GM18951 (cell line): ENCODE results near the gene GLP2R.

Experiments used
- POLR2A ChIP-seq: IDR thresholded peaks from 4 replicates; pipeline ENCODE4 v1.6.1; 2011; ENCODE audit warnings: mild to moderate bottlenecking; ENCODE audit not compliant: insufficient read length, insufficient read depth; ENCODE audit errors: extremely low read depth
- in situ Hi-C: fragments of 300-500 bp; cut with MboI; formaldehyde crosslinking; loops from one replicate; pipeline ENCODE4 v1.12.0; 2022; ENCODE audit warnings: low sequenced_read_pairs, mixed read lengths, inconsistent platforms; ENCODE audit not compliant: unreplicated experiment

Gene GLP2R

DNA sequence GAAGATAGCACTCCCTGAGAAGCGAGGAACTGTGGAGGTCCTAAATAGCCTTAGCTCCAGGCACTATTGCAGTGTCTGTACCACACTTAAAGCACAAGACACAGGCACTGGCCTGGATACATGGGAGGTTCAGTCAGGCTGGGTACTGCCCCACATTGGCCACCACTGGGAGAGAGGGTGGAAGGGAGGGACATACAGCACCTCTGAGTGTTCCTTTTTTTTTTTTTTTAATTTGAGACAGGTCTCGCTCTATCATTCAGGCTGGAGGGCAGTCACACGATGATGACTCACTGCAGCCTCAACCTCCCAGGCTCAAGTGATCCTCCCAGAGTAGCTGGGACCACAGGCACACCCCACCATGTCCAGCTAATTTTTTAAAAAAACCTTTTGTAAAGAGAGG is 5.3 kb upstream of the GLP2R start:
- in situ Hi-C loops = no loop called here
- TF ChIP-seq POLR2A = no peak

GRCh38 chr17:9821921-9822320 is 3.8 kb upstream of the GLP2R start, which contains the start of gene GSG1L2:
GSG1L2 (minus strand) TSS chr17:9822079; CDS start chr17:9822071, 8 bp downstream.
- in situ Hi-C loops = no loop called here
- TF ChIP-seq POLR2A = no peak

GRCh38 chr17:9824094-9824493 is 1.6 kb upstream of the GLP2R start:
- no peak for TF ChIP-seq POLR2A
- in situ Hi-C loops = no loop called here

GRCh38 chr17:9824797-9825338 is 856 bp upstream of the GLP2R start:
- TF ChIP-seq POLR2A = no peak
- in situ Hi-C loops = no loop called here

- in situ Hi-C loops = no loop called here
- no peak for TF ChIP-seq POLR2A
Observed at GRCh38 chr17:9828296-9829295, 2.9 kb downstream of the GLP2R start.

- TF ChIP-seq POLR2A = no peak
- in situ Hi-C loops = no loop called here
Observed at GRCh38 chr17:9829343-9829742, 3.6 kb downstream of the GLP2R start.

- no peak for TF ChIP-seq POLR2A
- in situ Hi-C loops = no loop called here
Observed at GRCh38 chr17:9830711-9831110, 5.0 kb downstream of the GLP2R start.

DNA sequence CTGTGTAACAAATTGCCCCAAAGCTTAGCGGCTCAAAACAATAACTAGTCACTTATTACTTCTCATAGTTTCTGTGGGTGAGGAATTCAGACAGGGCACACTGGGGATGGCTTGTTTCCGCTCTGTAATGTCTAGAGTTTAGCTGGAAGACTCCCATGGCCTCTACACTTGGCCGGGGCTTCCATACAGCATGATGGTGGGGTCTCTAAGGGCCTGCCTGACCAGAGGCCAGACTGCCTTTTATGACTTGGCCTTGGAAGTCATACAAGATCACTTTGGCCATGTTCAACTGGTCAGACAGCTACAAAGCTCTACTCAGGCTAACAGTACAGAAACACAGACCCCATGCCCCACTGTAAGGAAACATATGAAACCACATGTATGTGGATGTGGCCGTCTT is 8.2 kb downstream of the GLP2R start:
- in situ Hi-C loops = no loop called here
- no peak for TF ChIP-seq POLR2A

- in situ Hi-C loops = no loop called here
- no peak for TF ChIP-seq POLR2A
Observed at GRCh38 chr17:9837551-9838471, 12.1 kb downstream of the GLP2R start.

GRCh38 chr17:9839433-9839832 is 13.7 kb downstream of the GLP2R start:
- TF ChIP-seq POLR2A = no peak
- in situ Hi-C loops = no loop called here

DNA sequence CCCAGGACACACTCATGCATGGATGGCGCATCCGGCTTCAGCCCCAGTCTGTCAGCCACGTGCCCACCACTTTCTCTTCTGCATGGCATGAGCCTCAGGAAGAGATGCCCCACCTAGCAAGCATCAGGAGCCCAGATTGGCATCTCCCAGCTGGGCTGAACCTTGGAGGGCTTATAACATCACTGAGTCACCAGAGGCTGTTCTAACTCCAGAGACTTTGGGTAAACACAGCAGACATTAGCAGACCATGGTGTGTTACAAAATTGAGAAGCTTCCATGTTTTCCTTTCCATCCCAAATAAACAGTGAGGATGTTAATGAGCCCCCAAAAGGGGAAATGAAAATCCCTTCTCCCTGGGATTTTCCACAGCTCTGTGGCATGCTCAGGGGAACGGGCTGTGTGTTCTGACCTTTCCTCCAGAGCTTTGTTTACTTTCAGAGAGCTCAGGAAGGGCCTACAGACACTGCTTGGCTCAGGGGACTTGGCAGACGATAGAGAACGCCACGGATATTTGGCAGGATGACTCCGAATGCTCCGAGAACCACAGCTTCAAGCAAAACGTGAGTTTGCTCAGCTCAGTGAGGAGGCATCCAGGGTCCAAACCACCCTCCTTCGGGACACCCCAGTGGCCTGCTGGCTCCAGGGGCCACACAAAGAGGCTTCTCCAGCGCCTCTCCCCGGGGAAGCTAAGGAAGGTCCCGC is 16.5 kb downstream of the GLP2R start:
- in situ Hi-C loops = no loop called here
- no peak for TF ChIP-seq POLR2A

DNA sequence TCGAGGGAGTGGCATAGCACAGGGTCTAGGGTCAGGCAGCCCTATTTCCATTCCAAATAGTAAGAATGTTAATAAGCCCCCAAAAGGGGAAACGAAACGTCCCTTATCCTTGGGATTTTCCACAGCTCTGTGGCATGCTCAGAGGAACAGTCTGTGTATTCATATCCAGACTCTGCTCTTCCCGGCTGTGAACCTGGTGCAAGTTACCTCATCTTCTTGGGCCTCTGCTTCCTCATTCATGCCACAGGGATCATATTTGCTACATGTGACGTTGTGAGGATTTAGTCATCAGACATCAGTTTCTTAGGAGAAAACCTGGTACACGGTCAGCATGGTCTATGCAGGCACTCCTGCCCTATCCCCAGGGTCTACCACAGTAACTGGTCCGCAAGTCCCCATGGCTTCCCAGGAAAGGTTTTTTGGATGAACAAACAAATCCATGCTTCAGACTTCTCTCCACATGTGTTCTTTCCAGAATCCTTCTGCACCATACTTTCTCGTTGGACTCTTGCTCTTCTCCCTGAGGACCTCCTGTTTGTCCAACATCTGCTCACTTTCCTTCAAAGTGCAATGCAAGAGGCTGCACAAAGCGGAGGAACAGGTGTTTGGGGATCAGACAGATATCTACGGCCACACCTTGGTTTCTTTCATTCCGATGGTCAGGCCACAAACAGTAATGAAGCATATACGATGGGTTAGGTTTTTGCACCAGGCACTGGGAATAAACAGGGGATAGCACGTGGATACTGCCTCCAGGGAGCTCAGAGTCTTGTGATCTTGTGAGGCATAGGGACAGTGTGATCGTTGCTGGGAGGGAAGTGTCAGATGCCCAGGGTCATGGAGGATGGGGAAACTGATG is 17.7 kb downstream of the GLP2R start:
- TF ChIP-seq POLR2A = no peak
- in situ Hi-C loops = no loop called here

- in situ Hi-C loops = no loop called here
- no peak for TF ChIP-seq POLR2A
Observed at GRCh38 chr17:9844153-9844552, 18.4 kb downstream of the GLP2R start.
